Loucy (cell line): ENCODE measurements around the gene DNAH6.

Experiments used
- H2AFZ ChIP-seq: fragments of 200-600 bp; sonication (generic); 2 replicates; pipeline ENCODE4 v1.6.0; 2016; ENCODE audit warnings: antibody characterized with exemption, mild to moderate bottlenecking, low read length, moderate library complexity
- H3F3A ChIP-seq: fragments of 200-600 bp; 2 replicates; pipeline ENCODE4 v1.6.0; 2016; ENCODE audit warnings: antibody characterized with exemption, low read depth, mild to moderate bottlenecking
- H3K27me3 ChIP-seq: fragments of 200-600 bp; sonication (generic); 2 replicates; pipeline ENCODE4 v1.6.1; 2014; ENCODE audit warnings: low read length, mild to moderate bottlenecking; ENCODE audit not compliant: insufficient read depth, poor library complexity, severe bottlenecking
- H3K36me3 ChIP-seq: fragments of 200-600 bp; sonication (generic); 2 replicates; pipeline ENCODE4 v1.6.1; 2016; ENCODE audit warnings: low read length; ENCODE audit not compliant: insufficient read depth
- H3K4me1 ChIP-seq: fragments of 200-600 bp; sonication (generic); 2 replicates; pipeline ENCODE4 v1.5.1; 2014; ENCODE audit warnings: low read length, mild to moderate bottlenecking; ENCODE audit not compliant: insufficient read depth, poor library complexity, severe bottlenecking
- H3K4me2 ChIP-seq: fragments of 200-600 bp; sonication (generic); 2 replicates; pipeline ENCODE4 v1.6.0; 2014; ENCODE audit warnings: antibody characterized with exemption, low read length, low read depth, mild to moderate bottlenecking; ENCODE audit not compliant: poor library complexity, severe bottlenecking
- H3K4me3 ChIP-seq: fragments of 200-600 bp; sonication (generic); 2 replicates; pipeline ENCODE4 v1.5.1; 2014; ENCODE audit warnings: low read length, mild to moderate bottlenecking, mixed read lengths; ENCODE audit not compliant: poor library complexity, severe bottlenecking
- H3K79me2 ChIP-seq: fragments of 200-600 bp; sonication (generic); 2 replicates; pipeline ENCODE4 v1.6.1; 2014; ENCODE audit warnings: low read length; ENCODE audit not compliant: insufficient read depth
- H3K9ac ChIP-seq: fragments of 200-600 bp; sonication (generic); 2 replicates; pipeline ENCODE4 v1.6.0; 2014; ENCODE audit warnings: mild to moderate bottlenecking, low read depth, low read length, moderate library complexity; ENCODE audit not compliant: poor library complexity, severe bottlenecking
- H3K9me2 ChIP-seq: fragments of 200-600 bp; sonication (generic); replicated peaks from 2 replicates; pipeline ENCODE4 v1.6.1; 2016; ENCODE audit warnings: low read depth, low read length, mixed read lengths
- H3K9me3 ChIP-seq: fragments of 200-600 bp; sonication (generic); 2 replicates; pipeline ENCODE4 v1.6.1; 2014; ENCODE audit warnings: mild to moderate bottlenecking, antibody characterized with exemption, low read length, low read depth; ENCODE audit not compliant: insufficient read depth
- H4K20me1 ChIP-seq: fragments of 200-600 bp; sonication (generic); 2 replicates; pipeline ENCODE4 v1.6.0; 2014; ENCODE audit warnings: antibody characterized with exemption, low read length, mild to moderate bottlenecking; ENCODE audit not compliant: insufficient read depth, poor library complexity, severe bottlenecking
- CTCF ChIP-seq: fragments of 200-600 bp; sonication (generic); conservative IDR thresholded peaks from 2 replicates; pipeline ENCODE4 v1.5.1; 2014; ENCODE audit warnings: mild to moderate bottlenecking, antibody characterized with exemption, low read length
- EZH2phosphoT487 ChIP-seq: fragments of 200-600 bp; IDR thresholded peaks from 2 replicates; pipeline ENCODE4 v1.6.1; 2018; ENCODE audit warnings: antibody characterized with exemption, mild to moderate bottlenecking, moderate library complexity, borderline replicate concordance

The DNAH6 gene

GRCh38 chr2:84851876-84852275 is 335.6 kb downstream of the DNAH6 start:
- no peak overlapping the region for H3K9ac ChIP-seq
- H3K4me3 ChIP-seq, result no peak overlapping the region
- no peaks in the 10 kb centered on the region; the same call in 1 of the 2 replicates for H3K9me3 ChIP-seq
- no peak overlapping the region for H2AFZ ChIP-seq
- no peaks in the 10 kb centered on the region for H3F3A ChIP-seq
- H3K27me3 ChIP-seq, result peaks cover 47% of the 10 kb centered on the region
- H3K4me2 ChIP-seq, result no peak overlapping the region
- peaks cover under 1% of the 10 kb centered on the region for H3K4me1 ChIP-seq
- no peaks in the 10 kb centered on the region for H4K20me1 ChIP-seq
- no peaks in the 10 kb centered on the region for H3K36me3 ChIP-seq
- H3K9me2 ChIP-seq, result no peaks in the 10 kb centered on the region
- TF ChIP-seq CTCF (no peak), EZH2phosphoT487 (no peak)
- H3K79me2 ChIP-seq, result no peaks in the 10 kb centered on the region

GRCh38 chr2:84854850-84855249 is 338.6 kb downstream of the DNAH6 start:
- Histone ChIP-seq H3F3A (no peaks in the 10 kb centered on the region), H3K4me3 (no peak overlapping the region), H3K79me2 (no peaks in the 10 kb centered on the region), H3K36me3 (no peaks in the 10 kb centered on the region), H3K4me1 (no peaks in the 10 kb centered on the region), H3K9ac (no peak overlapping the region), H4K20me1 (no peaks in the 10 kb centered on the region), H2AFZ (no peak overlapping the region), H3K9me2 (no peaks in the 10 kb centered on the region), H3K4me2 (no peak overlapping the region), H3K9me3 (no peaks in the 10 kb centered on the region; the same call in 1 of the 2 replicates), H3K27me3 (peaks cover 23% of the 10 kb centered on the region)
- no peak for TF ChIP-seq CTCF
- TF ChIP-seq EZH2phosphoT487, result no peak

- H3K4me1 ChIP-seq, result no peaks in the 10 kb centered on the region
- H3K9ac ChIP-seq, result no peak overlapping the region
- no peaks in the 10 kb centered on the region for H4K20me1 ChIP-seq
- H3K27me3 ChIP-seq, result peaks cover 22% of the 10 kb centered on the region
- no peaks in the 10 kb centered on the region for H3F3A ChIP-seq
- H3K79me2 ChIP-seq, result no peaks in the 10 kb centered on the region
- H2AFZ ChIP-seq, result no peak overlapping the region
- H3K4me2 ChIP-seq, result no peak overlapping the region
- no peaks in the 10 kb centered on the region for H3K36me3 ChIP-seq
- no peak overlapping the region for H3K4me3 ChIP-seq
- H3K9me3 ChIP-seq, result no peaks in the 10 kb centered on the region; the same call in 1 of the 2 replicates
- no peaks in the 10 kb centered on the region for H3K9me2 ChIP-seq
- TF ChIP-seq EZH2phosphoT487, result no peak
- TF ChIP-seq CTCF, result no peak
Measured at GRCh38 chr2:84855731-84856130, 339.4 kb downstream of the DNAH6 start.
